Measurements from ENCODE around the gene HMCN1. TPM values are rescaled to one million over a fixed set of nuclear protein-coding genes. Genes with fewer than 3 reads are reported as not detected.

HMCN1 gene
- total RNA-seq, 1 experiment from 2014 or later: 0.12 TPM

GRCh38 chr1:185853739-185854138 is 119.5 kb downstream of the HMCN1 start:
- no peak for TF ChIP-seq CTCF (IDR thresholded peaks at IDR 0.05; ENCODE audit: unreplicated experiment)
- ChIA-PET POLR2A (interaction anchor here (0.7 kb wide), 1 partner anchor 36 kb away, joined by 3 read pairs; no protein-coding TSS in a partner anchor), CTCF (interaction anchor here (1.7 kb wide), 1 partner anchor 359 kb away, joined by 3 read pairs; no protein-coding TSS in a partner anchor)
- no peaks in the 10 kb centered on the region for H3K9me3 Mint-ChIP-seq (ENCODE audit: unreplicated experiment)
- BruUV-seq (replicated peaks): no TSS peak
- no peaks in the 10 kb centered on the region for H3K27me3 Mint-ChIP-seq (ENCODE audit: insufficient read depth, unreplicated experiment)
- no peaks in the 10 kb centered on the region for H3K36me3 Mint-ChIP-seq (ENCODE audit: insufficient read depth, unreplicated experiment)
- peak; percentile 65 for DNase-seq (ENCODE audit: unreplicated experiment)
- no peak overlapping the region for H3K27ac Mint-ChIP-seq (ENCODE audit: low read depth, unreplicated experiment)
- H3K4me3 Mint-ChIP-seq (ENCODE audit: unreplicated experiment): no peak overlapping the region
- intact Hi-C loops (cut with micrococcal nuclease): no loop called here
- H3K4me1 Mint-ChIP-seq (ENCODE audit: insufficient read depth, unreplicated experiment): peaks cover 37% of the 10 kb centered on the region

- Mint-ChIP-seq H3K4me1 (ENCODE audit: insufficient read depth, unreplicated experiment) (peaks cover 34% of the 10 kb centered on the region), H3K4me3 (ENCODE audit: unreplicated experiment) (no peak overlapping the region), H3K36me3 (ENCODE audit: insufficient read depth, unreplicated experiment) (no peaks in the 10 kb centered on the region), H3K9me3 (ENCODE audit: unreplicated experiment) (no peaks in the 10 kb centered on the region), H3K27ac (ENCODE audit: low read depth, unreplicated experiment) (no peak overlapping the region), H3K27me3 (ENCODE audit: insufficient read depth, unreplicated experiment) (no peaks in the 10 kb centered on the region)
- intact Hi-C loops (cut with micrococcal nuclease): no loop called here
- TF ChIP-seq CTCF (IDR thresholded peaks at IDR 0.05; ENCODE audit: unreplicated experiment): no peak
- DNase-seq (ENCODE audit: unreplicated experiment): no peak
- ChIA-PET POLR2A (interaction anchor here (0.6 kb wide), 1 partner anchor 576 kb away, joined by 3 read pairs; no protein-coding TSS in a partner anchor), CTCF (interaction anchor here (0.6 kb wide), 1 partner anchor 151 kb away, joined by 3 read pairs; no protein-coding TSS in a partner anchor)
- no TSS peak for BruUV-seq (replicated peaks)
Observed at GRCh38 chr1:185856482-185856881, 122.3 kb downstream of the HMCN1 start.

- DNase-seq (ENCODE audit: unreplicated experiment): no peak
- Mint-ChIP-seq H3K4me1 (ENCODE audit: insufficient read depth, unreplicated experiment) (peaks cover 40% of the 10 kb centered on the region), H3K27me3 (ENCODE audit: insufficient read depth, unreplicated experiment) (no peaks in the 10 kb centered on the region), H3K9me3 (ENCODE audit: unreplicated experiment) (no peaks in the 10 kb centered on the region), H3K36me3 (ENCODE audit: insufficient read depth, unreplicated experiment) (no peaks in the 10 kb centered on the region), H3K27ac (ENCODE audit: low read depth, unreplicated experiment) (no peak overlapping the region), H3K4me3 (ENCODE audit: unreplicated experiment) (no peak overlapping the region)
- no peak for TF ChIP-seq CTCF (IDR thresholded peaks at IDR 0.05; ENCODE audit: unreplicated experiment)
- no TSS peak for BruUV-seq (replicated peaks)
- ChIA-PET CTCF (interaction anchor here (0.6 to 0.8 kb wide), 4 partner anchors 14 to 1250 kb away, joined by 3 read pairs; no protein-coding TSS in a partner anchor), POLR2A (interaction anchor here (1.1 to 1.7 kb wide), 2 partner anchors 9 to 29 kb away, joined by 5 to 6 read pairs; no protein-coding TSS in a partner anchor)
- intact Hi-C loops (cut with micrococcal nuclease): no loop called here
Observed at GRCh38 chr1:185857442-185857841, 123.3 kb downstream of the HMCN1 start.

- POLR2A ChIA-PET: interaction anchor here (0.7 to 0.8 kb wide), 2 partner anchors 26 to 259 kb away, joined by 3 read pairs; no protein-coding TSS in a partner anchor
- Mint-ChIP-seq H3K27ac (ENCODE audit: low read depth, unreplicated experiment) (no peak overlapping the region), H3K9me3 (ENCODE audit: unreplicated experiment) (no peaks in the 10 kb centered on the region), H3K4me1 (ENCODE audit: insufficient read depth, unreplicated experiment) (peaks cover 32% of the 10 kb centered on the region), H3K36me3 (ENCODE audit: insufficient read depth, unreplicated experiment) (no peaks in the 10 kb centered on the region), H3K4me3 (ENCODE audit: unreplicated experiment) (no peak overlapping the region), H3K27me3 (ENCODE audit: insufficient read depth, unreplicated experiment) (no peaks in the 10 kb centered on the region)
- BruUV-seq (replicated peaks): no TSS peak
- CTCF ChIA-PET: interaction anchor here (0.6 kb wide), 1 partner anchor 22 kb away, joined by 3 read pairs; no protein-coding TSS in a partner anchor
- no peak for TF ChIP-seq CTCF (IDR thresholded peaks at IDR 0.05; ENCODE audit: unreplicated experiment)
- DNase-seq (ENCODE audit: unreplicated experiment): no peak
- intact Hi-C loops (cut with micrococcal nuclease): no loop called here
Observed at GRCh38 chr1:185860311-185860710, 126.1 kb downstream of the HMCN1 start.
